NCI-H1048 (cell line): ENCODE data around the gene FAM151A.
"Not testable (repeated sequence)": the region's sequence is repeated elsewhere in the genome, so short reads cannot be mapped to it uniquely, and the experiment has no call there.

Experiments
- DNase-seq: peaks from one replicate; lab custom pipeline; 2025; lab: John Stamatoyannopoulos, UW

The FAM151A gene

GRCh38 chr1:54636461-54637446 lies 13.4 kb upstream of the FAM151A start:
- not testable (repeated sequence) for DNase-seq

- not testable (repeated sequence) for DNase-seq
Measured at GRCh38 chr1:54635804-54636203, 12.5 kb upstream of the FAM151A start.

- DNase-seq, result no peak
Measured at GRCh38 chr1:54627196-54627595, 3.9 kb upstream of the FAM151A start.

GRCh38 chr1:54624466-54625464 lies 1.4 kb upstream of the FAM151A start:
- no peak for DNase-seq

- DNase-seq, result no peak
Measured at GRCh38 chr1:54619749-54620148, 3.6 kb downstream of the FAM151A start.

GRCh38 chr1:54615531-54616279 lies 7.6 kb downstream of the FAM151A start:
- DNase-seq, result no peak

GRCh38 chr1:54614563-54614962 lies 8.8 kb downstream of the FAM151A start:
- DNase-seq, result no peak

GRCh38 chr1:54614024-54614423 lies 9.3 kb downstream of the FAM151A start:
- no peak for DNase-seq

- no peak for DNase-seq
Measured at GRCh38 chr1:54611621-54612020, 11.7 kb downstream of the FAM151A start.

- DNase-seq, result no peak
Measured at GRCh38 chr1:54610601-54611580, 12.4 kb downstream of the FAM151A start.

GRCh38 chr1:54610048-54610447 lies 13.3 kb downstream of the FAM151A start:
- no peak for DNase-seq

- DNase-seq, result no peak
Measured at GRCh38 chr1:54609301-54609921, 13.9 kb downstream of the FAM151A start.

- DNase-seq, result no peak
Measured at GRCh38 chr1:54608566-54609230, 14.6 kb downstream of the FAM151A start.

GRCh38 chr1:54607821-54608565 lies 15.3 kb downstream of the FAM151A start:
- DNase-seq, result no peak

GRCh38 chr1:54606990-54607325 lies 16.4 kb downstream of the FAM151A start:
- DNase-seq, result no peak

GRCh38 chr1:54606096-54606989 lies 17.0 kb downstream of the FAM151A start:
- DNase-seq, result no peak

- no peak for DNase-seq
Measured at GRCh38 chr1:54604572-54605370, 18.6 kb downstream of the FAM151A start.
